HG03139 (cell line): Measurements from ENCODE around the gene AGBL1.
"Not testable (repeated sequence)": the region's sequence is repeated elsewhere in the genome, so short reads cannot be mapped to it uniquely, and the experiment has no call there.

ENCODE experiments used
- ATAC-seq: cut with Tn5 transposase; IDR thresholded peaks from one replicate; pipeline ENCODE4 v1.9.1; 2021; ENCODE audit not compliant: unreplicated experiment

AGBL1 gene

DNA sequence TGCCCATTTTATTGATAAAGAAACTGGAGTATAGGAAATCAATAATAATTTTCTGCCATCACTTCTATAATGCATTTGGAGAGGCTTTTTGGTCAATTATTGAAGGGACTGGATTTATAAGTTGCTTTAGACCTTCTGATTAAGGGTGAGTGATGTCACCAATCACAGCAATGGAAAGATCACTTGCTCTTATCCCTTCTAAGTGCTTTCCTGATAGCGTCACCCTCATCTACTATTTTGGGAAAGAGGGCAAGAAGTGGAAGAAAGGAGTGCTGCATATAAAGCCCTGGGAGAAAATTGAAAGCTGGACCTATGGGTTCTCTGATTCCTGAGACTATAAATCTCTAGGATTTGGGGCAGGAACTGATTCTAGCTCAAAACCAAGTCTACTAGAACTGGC lies 771.3 kb downstream of the AGBL1 start:
- ATAC-seq, result no peak

DNA sequence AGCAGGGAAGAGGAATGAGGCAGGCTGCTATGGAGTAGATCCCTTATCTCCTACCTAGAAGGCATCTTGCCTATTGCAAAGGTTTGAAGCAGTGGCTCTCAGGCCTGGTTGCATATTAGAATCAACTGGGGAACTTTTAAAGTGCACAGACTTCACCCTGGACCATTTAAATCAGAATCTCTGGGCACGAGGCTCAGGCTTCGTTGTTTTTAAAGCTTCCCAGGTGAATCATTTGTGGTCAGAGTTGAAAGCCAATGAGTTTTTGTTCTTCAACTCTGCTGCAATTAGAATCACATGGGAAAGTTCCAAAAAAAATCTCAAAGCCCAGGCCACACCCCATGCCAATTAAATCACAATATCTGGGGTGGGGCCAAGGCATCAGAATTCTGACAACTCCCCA lies 773.1 kb downstream of the AGBL1 start:
- no peak for ATAC-seq

DNA sequence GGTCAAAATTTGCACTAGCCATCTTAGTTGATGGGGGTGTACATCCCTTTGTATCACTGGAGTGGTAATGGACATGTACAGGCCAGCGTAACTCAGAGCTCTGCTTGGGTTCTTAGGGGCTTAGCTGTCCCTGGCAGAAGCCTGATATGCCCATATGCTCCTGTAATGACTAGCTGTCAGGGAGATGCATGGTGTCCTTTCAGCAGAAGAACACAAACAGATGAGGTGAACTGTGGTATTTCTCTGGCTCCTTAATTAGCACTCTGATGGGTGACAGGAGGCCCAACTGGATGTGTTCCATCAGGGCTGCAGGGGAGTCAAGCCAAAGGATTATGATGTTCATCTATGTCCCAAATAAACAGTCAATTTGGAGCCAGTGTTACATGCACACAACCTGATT lies 774.5 kb downstream of the AGBL1 start:
- ATAC-seq, result no peak

DNA sequence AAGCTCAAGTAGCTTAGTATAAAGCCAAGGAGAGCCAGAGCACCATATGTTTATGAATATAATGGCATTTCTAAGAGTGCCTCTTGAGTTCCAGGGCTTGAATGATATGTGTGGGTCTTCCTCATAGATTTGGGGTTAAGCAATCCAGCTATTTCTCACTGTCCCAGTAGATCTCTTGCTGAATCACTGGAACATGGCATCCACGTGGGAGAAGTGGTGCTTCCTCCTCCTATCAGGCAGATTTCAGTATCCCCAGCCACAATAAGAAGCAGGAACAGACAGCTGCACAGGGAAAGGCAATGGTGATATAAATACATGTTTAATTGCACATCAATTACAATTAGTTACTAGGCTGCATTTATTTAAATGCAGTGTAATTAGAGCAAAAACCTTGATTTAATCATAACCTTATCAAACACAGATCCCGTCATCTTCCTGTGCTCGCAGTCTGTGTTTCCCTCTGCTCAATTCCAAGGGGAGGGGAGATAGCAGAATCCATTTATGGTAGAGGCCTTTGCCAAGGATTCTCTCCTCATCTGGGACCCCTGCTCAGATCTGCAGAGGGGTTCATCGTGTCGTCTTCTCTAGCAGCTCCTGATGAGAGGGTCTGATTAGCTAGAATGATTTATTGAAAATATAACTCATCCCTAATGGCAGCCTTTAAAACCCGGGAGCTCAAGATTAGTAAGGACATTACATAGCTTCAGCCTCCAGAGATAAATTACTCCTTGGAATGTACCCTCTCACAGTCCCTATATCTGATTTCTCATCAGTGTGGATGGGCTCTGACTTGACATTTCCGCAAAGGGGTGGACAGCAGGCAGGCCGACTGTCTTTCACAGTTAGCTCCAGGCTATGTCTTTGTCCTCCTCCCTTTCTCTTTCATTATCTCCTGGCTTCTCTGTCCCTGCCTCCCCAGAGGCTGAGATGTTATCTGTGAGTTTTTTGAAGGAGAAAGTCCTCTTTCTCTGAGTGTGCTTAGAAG lies 775.9 kb downstream of the AGBL1 start:
- no peak for ATAC-seq

DNA sequence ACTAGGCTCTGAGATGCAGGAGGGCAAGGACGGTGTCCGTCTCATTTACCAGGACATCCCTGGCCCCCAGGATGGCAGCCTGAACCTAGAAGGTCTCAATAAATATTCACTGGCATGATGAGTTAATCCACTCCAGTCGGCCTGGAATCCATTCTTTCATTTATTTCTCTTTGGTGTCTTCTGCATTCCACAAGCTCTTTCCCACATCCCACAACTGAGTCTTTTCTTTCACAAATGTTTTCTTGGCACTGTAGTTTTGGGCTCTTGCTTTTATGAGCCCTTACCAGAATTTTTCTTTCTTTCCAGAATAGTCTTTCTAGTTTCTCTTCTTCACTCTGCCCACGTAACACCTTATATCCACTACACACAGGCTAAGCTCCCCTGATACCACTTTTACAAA lies 778.0 kb downstream of the AGBL1 start:
- no peak for ATAC-seq

DNA sequence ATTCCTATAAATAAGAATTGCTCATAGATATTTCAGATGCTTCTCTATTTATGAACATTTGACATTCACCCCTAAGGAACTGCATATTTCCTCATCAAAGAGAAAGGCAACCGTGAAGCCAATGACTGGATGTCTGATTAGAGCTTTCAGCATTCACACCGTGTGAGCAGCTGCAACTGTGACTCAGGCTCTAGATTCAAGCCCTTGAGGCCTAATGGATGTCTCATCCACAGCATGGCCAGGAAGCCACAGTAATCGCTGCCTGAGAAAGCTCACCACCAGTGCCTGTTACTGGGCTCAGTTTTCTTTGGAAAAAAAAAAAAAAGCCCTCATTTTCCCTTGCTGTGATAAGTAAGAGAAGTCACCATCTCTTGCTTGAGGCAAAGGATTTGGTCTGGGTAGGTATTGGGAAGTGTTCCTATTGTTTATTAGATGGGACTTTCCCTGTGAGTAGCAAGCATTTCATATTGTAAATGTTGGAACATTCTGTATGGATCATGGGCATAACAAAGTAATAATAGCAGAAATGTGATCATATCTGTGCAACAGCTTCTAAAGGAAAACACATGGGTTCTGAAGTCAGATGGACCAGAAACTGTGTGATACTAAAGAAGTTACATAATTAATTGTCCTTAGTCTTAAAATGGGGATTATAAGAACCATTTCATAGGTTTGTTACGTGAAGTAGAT lies 783.7 kb downstream of the AGBL1 start:
- ATAC-seq, result no peak

DNA sequence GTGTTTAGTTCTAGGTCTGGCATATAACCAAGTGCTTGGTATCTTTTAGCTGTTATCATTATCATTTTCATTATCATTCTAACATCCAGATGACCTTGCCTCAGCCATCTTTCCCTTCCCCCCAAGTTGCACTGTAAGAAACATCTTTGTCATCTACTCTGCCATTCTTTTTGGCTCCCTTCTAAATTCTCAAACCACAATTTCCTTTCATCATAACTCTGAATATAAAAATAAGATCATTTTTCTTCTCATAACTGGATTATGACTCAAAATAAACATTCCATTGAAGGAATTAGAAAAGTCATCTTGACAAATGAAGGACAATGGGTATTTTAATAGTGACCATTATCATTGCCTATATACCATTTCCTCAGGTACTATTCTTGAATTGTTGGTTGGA lies 786.2 kb downstream of the AGBL1 start:
- no peak for ATAC-seq

DNA sequence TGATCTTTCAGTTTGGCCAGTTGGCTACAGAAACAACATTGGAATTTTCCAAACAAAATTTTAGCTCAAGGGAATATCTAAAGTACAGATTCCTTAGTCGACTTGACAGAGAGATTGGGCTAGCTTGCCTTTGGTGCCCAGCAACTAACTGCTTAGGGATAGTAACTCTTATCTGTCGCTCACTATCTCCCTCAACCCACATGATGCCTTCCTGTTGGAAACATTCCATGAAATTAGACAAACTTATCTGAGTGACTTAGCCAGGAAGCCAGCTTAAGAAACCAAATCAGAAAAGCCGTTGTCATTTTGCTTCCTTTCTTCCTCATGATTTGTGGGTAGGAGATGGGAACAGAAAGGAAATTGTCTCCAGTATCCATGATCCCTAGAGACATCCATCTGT lies 791.2 kb downstream of the AGBL1 start:
- no peak for ATAC-seq

DNA sequence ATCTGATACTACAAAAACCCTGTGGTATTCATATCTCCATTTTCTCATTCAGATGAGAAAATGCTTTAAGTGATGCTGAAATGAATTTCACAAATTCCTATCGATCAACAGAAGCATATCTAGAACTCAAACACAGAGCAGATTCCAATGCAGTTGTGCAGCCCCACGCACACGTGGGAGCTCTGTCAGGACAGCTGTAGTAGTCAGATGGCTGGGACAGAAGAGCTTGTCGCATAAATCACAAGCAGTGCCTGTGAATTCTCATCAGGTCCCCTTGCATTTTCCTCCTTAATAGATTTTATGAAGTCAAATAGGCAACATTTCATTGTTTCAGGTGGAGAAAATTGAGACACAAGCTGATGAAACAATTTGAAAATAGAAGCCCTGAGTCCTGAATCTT lies 792.3 kb downstream of the AGBL1 start:
- ATAC-seq, result no peak

DNA sequence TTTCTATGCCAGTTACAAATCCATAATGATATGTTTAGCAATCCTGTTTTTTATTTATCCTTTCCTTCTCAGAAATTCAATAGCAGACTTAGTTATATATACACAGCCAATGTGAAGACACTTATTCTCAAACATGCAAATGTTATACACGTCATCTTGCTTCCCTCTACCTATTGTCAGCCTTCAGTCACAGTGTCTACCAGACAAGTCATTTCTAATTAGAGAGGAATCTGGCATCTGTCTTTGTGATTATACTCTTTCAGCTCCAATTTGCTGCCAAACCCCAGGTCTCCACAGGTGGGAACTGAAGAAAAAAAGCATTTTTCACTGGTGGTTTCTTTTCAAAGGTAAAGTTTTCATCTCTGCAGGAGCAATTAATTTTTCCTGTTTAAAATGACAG lies 793.1 kb downstream of the AGBL1 start:
- ATAC-seq, result no peak

DNA sequence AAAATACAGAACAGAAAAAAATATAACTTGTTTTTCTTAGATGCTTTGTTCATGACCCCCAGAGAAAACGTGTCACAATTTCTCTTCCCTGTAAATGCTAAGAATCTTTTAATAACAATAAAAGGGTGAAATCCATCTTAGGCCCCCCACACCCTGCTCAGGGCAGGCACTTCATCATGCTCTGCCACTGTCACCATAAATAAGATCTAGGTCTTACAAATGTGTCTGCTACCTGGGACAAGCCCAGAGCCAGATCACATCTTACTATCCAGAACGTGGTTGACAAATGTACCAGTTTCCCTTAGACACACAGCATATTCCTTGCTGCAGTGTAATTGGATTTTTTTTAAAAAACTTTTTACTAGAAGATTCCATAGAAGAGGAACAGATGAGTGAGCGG lies 795.4 kb downstream of the AGBL1 start:
- no peak for ATAC-seq

DNA sequence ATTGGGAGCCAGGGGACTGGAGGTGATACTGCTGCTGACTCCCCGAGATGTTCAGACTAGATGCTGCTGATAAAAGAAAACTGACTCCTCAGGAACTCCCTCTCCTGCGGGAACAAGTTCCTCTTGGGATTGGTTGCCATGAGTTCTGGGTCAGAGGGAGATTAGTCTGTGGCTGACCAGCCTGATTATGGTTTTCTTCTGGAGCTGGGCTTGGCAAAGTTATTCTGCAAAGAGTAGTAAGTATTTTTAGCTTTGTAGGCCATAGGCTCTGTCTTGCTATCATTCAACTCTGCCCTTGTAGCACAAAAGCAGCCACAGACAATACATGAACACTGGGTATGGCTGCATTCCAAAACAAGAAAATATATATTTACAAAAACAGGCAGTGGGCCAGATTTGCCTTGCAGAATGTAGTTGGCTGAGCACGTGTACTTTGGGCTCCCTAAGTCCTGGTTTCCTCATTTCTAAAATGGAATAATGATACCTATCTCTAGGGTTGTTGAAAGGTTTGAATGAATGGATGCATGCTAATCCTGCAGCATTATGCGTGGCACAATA lies 796.8 kb downstream of the AGBL1 start:
- ATAC-seq, result no peak

DNA sequence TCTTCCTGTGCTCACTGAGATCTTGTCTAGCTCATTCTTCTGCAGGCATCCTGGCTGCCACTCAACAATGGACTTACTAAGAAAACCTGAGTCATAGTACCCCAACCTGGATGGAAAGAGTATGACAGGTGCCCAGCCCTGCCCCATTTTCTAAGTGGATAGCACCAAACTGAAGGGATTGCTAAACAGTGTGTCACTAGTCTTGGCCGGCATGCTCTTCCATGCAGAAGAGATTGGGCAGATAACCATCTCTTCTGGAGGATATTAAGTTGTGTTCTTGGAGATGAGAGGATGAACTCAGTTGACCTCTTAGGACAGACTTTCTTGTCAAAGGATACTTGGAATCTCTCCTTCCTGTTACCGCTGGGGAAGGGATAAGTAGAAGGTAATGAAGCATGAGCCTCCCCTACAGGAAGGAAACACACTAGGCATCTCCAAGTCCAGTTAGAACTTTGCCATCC lies 797.5 kb downstream of the AGBL1 start:
- ATAC-seq, result no peak

DNA sequence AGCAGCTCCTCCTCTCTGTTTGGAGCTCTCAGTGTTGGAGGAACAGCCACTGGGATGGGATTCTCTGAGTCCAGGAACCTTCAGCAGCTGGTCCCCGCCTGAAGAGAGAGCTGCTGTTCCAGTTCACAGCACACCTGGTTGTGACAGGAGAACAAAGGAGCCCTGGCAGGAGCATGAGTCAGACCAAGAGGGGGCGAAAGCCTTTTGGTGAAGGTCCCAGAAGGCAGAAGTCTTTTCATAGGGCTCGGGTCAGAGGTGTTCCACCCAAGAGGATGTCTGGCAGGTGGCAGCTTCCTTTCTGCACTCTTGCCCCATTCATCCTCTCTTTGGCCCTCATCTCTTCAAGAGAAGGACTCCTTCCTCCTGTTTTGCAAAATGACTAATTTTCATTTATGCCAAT lies 799.2 kb downstream of the AGBL1 start:
- ATAC-seq, result not testable (repeated sequence)

DNA sequence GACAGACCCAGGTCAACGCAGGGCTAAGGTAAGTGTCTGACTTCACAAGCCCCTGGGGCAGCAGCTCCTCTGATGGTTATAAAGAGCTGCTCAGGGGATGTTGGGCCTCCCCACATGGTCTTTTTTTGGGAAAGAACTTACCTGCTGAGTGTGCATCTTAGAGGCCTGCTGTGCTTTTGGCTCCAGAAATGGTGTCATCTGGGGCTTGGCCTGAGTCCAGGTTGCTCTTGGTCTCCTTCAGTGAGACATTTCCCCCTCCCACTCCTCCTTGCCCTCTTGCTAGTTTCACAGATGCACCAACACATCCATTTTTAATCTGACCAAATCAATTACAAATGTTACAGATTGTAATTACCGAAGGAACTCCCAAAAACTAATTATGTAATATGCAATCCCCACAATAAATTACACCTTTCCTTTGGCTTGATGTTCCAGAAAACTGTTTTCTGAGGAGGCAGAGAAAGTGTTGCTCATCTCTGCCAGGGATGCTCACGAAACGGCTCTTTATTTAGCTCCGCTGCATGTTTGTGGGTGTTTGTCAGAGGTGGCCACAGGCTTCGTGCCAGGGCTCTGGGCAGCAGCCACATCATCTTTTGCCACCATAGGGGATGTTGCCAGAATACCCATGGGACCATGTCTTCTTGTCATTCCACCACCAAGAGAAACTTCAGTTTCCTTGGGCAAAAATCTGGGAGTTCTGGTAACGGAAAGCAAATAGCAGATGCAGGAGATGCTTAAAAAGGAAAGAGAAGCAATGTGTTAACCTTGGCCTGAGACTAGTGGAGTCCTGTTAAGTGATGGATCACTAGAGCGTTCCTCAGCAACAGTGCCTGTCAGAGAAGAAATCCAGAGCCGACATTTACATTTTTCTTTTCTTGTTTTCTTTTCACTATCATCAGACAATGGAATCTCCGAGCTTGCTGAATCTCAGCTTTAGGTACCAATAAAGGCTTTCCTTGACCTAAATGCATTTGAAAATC lies 799.9 kb downstream of the AGBL1 start:
- no peak for ATAC-seq

DNA sequence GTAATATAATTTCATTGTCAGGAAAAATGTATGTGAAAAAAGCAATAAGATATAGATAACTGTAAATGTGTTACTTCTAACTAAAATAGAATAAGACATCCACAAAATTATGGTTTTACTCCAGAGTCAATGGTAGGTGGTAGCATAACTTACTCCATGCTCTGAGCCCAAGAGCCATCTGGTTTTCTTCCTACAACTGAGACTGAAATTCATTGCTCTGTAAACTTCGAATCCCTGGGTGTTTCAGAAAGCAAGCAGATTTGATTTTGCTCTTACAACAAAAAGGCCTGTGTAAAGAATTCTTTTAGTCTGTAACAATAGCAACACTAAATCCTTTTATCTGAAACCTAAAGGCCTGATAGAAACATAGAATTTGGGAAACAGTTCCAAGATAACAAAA lies 805.9 kb downstream of the AGBL1 start:
- no peak for ATAC-seq

DNA sequence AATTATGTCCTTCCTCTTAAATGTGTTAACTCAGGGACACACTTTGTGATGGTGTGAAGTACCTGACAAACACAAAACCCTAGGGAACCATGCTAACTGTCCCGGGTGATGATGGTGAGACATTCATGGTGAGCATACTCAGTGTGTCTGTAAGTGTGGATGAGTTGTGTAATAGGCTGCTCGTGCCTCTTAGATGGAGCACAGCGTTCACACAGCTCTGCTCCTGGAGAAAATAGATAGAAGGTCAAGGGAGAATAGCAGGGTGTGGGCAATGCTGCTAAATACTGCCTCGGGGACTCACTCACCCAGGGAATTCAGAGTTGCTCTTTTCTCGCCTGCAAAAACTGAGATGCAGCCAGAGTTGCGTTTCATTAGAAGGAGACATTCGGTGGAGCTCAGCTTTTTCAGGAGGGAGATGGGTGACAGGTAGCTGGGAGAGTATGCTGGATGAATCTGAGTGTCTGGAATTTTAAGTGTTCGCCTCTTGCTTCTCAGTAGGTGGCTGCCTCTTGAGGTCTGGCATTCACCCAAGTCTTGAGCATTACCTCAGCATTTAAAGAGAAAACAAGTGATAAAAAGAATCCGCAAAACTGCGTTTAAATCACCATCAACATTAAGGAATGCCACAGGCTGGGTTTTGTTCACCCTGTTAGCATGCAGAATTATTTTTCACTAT lies 813.2 kb downstream of the AGBL1 start:
- no peak for ATAC-seq

DNA sequence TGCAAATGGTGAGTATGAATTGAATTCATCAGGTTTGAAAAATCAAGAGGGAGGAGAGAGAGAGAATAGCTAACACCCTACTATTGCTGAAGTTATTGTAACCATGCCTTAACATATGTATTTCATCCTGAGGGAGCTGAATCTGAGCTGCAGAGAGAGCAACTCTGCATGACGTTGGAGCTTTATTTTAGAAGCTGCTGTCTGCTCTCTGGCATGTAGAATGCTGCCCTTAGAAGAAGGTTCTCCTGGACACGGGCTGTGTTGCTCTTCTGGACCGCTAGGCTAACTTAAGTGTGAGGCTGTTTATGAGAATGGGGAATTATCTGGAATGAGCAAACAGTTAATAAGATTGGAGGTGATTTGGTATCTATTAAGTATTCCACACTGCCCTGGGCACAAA lies 814.6 kb downstream of the AGBL1 start:
- ATAC-seq, result no peak

DNA sequence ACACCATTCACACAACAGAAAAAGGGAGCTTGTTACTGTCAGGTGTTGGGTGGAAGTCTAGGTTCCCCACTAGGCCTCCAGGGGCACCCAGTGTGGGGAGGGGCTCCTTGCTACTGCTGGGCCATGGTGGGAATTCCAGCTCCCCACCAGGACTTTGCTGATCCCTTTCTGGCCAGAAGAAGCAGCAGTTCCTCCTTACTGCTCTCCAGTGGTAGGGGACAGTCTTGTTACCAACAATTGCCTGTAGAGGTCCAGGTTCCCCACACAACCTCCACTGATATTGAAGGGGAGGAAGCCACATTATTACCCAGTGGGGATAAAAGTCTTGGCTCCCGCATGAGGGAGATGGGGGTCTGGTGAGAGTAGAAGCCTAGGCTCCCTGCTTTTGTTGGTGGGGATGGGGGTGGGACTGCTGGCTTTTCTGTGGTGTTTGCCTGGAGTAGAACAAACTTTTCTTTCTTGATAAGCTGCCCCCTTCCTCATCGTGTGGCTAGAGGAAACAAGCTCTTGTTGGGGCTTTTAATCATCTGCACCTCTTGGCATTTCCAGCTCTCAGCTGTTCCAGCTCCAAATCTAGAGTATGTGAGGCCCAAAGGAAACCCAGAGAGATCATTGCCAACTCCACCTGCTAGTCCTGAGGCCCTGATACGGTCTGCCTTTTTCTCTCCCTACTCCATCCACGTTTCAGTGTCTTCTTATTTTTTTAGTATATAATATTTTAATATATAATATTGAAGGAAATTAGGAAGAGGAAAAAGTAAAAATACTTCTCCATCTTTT lies 824.2 kb downstream of the AGBL1 start:
- ATAC-seq, result no peak
